Inferior parietal cortex (tissue), 1 donor: Measurements from ENCODE around the gene GOLGA6C.
"Not testable (repeated sequence)": the region's sequence is repeated elsewhere in the genome, so short reads cannot be mapped to it uniquely, and the experiment has no call there.

ENCODE experiments used
- DNase-seq: peaks from one replicate; pipeline ENCODE4 v3.0.0-alpha.2; 2016; ENCODE audit errors: extremely low spot score

GOLGA6C gene

GRCh38 chr15:75258034-75258433 is at the start of gene GOLGA6C:
TSS of gene GOLGA6C (plus strand) at chr15:75258334. CDS start at chr15:75258599, 265 bp downstream.
- not testable (repeated sequence) for DNase-seq

GRCh38 chr15:75208501-75209288 is 49.4 kb upstream of the GOLGA6C start:
- DNase-seq, result no peak

- DNase-seq, result no peak
Measured at GRCh38 chr15:75209289-75209676, 48.9 kb upstream of the GOLGA6C start.

- no peak for DNase-seq
Measured at GRCh38 chr15:75210811-75211230, 47.3 kb upstream of the GOLGA6C start.

DNA sequence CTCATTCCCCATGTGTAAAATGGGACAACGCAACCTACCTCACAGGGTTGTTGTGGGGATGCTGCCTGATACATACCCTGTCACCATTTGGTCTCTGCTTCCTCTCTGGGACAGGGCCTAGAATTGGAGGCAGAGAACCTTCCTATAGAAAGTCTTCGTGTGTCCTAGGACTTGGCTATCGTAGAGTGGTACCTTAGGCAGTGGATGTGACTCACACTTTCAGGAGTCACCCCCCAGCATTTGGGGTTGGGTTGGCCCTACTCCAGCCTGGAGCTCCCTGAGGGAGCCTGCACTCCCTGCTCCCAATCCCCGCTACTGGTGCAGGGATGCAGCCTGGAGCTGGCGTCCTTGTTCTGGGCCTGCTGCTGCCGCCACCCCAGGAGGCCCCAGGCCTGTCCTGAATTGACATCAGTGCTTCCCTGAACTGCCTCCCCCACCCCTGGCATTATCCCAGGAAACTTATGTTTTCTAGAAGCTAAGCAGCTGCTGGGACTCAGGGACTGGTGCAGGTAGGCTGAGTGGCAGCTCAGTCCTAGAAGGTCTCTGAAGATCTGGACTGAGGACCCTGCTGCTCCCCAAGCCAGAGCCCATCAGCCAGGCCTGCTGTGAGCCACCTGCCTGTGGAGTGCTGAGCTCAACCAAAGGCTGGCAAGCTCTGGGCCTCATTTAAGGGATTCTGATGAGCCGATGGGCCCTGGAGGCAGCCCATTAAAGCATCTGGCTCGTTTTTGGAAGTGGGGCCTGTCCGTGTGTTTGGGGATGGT is 46.5 kb upstream of the GOLGA6C start:
- DNase-seq, result no peak

DNA sequence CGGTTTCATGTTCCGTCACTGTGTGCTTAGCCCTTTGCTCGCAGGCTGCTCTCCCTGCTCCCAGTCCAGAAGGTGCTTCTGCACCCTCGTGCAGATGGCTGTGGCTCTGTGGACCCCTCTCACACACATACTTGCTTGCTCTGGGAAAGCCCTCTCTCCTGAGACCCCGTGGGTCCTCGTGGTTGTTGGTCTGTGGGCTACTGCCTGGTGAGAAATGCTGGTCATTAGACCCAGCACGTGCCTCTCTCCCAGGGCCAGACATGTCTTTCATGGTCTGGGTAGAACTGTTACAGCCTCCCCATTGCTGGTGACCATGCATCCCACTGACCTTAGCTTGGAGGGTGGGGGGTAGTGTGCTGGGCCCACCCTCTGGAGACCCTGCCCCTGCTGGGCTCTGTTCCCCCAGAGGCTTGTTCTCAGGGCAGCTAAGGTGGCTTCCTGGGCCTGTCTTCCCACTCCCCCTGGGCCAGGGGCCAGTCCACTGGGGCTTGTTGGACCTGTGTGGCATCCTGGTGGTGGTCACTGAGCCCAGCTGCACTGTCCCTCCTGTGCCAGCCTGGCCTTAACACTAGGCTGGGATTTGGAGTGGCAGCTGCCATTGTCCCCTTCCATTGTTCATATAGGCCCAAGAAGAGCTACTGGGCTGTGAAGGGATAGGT is 45.8 kb upstream of the GOLGA6C start:
- DNase-seq, result no peak

DNA sequence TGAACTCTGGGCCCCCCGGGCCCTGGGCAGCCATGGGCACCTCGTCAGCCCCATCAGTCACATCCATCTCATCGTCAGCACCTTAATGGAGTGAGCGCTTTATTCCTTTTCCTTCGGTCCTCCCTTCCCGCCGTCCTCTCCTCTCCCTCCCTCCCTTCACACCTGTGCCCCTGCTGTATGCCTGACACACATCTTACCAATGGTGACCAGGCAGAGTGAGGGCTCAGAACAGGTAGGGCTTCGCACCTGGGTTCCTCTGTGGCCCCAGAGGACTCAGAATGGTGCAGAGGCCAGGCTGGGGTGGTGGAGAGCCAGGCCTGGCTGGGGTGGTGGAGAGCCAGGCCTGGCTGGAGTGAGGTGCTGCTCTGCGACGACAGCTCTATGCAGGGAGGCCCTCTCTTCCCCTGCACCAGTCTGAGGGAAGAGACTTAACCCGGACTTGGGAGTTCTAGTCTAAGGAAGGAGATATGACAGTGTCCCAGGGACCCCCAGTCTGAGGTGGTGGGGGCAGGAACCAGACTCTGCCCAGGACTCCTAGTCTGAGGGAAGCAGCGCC is 44.8 kb upstream of the GOLGA6C start:
- no peak for DNase-seq

DNA sequence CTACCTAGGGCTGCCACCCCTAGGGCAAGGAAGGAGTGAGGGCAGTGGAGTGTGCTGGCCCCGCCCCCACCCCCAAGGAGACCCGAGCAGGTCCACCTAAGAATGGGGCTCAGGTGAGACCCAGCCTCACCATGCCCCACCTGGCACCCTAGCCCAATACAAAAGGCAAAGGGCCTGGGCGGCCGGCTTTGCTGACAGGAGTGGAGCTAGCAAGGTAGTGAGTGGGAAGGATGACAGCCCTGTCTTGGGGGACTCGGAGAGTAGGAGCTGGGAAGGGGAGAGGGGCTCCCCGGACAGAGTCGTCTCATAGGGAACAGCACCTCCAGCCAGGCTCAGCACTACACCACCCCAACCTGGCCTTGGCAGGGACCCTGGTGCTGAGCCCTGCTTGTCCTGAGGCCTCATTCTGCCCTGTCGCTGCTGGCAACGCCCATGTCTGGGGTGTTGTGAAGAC is 44.3 kb upstream of the GOLGA6C start:
- no peak for DNase-seq

GRCh38 chr15:75214293-75215096 is 43.6 kb upstream of the GOLGA6C start:
- DNase-seq, result no peak

GRCh38 chr15:75215107-75216004 is 42.8 kb upstream of the GOLGA6C start:
- no peak for DNase-seq

DNA sequence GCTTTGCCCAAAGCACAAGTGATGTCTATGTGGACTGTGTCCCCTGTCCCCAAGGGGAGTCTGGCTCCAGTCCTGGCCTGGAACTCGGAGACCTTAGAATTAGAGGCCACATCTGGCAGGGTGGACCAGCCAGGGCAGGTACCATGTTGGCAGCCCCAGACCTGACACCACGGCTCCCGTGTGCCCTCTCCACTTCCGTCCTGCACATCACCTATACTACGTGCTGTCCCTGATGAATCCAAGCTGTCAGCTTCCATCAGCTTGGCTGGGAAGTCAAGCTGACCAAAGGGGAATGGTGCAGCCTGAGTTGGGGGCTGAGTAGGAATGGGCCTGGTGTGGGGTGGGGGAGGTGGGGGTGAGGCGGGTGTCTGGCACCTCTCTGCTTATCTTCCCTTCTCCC is 41.1 kb upstream of the GOLGA6C start:
- no peak for DNase-seq

DNA sequence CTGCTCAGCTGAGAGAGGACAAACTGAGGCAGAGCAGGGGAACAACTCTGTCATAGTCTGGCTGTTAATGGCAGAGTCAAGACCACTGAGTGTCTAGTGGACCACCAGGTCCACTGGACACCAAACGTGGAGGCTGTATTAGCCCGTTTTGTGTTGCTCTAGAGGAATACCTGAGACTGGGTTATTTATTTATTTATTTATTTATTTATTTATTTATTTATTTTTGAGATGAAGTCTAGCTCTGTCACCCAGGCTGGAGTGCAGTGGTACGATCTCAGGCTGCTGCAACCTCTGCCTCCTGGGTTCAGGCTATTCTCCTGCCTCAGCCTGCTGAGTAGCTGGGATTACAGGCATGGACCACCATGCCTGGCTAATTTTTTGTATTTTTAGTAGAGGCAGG is 40.6 kb upstream of the GOLGA6C start:
- DNase-seq, result not testable (repeated sequence)

GRCh38 chr15:75219507-75219929 is 38.6 kb upstream of the GOLGA6C start:
- DNase-seq, result not testable (repeated sequence)

DNA sequence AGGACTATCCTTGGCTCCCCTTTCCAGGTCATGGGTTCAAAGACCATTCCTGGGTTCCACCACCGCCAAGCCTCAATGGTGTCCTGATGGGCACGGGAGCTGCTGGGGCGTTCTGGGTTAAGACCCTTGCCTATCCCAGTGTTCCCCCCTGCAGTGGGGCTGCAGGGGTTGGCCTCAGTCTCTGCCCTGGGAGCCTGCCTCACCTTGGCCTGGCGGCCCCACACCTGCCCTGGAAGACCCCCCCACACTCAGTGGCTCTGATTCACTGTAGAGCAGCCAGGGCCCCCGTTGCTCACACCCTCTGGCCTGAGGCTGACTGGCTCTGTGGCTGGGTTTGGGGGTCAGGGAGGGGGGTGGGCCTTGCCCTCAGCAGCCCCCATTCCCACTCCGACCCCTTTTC is 34.4 kb upstream of the GOLGA6C start:
- no peak for DNase-seq

DNA sequence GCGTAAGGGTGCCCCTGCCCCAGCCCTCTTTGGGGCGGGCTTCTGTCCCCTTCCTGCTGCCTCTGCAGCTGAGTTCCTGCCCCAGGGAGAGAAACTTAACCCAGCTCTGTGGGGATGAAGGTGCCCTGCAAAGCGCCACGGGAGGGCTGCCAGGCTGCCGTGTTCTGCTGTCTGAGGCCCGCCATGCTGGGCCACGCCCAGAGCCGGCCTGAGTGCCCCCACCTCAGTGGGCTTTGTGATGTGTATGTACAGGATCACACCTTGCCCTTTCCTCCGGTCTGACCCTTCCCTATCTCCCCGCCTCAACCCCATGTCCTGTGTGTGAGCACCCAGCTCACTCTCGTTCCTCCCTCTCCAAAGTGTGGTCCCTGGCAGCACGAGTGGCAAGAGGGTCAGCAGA is 33.9 kb upstream of the GOLGA6C start:
- no peak for DNase-seq

DNA sequence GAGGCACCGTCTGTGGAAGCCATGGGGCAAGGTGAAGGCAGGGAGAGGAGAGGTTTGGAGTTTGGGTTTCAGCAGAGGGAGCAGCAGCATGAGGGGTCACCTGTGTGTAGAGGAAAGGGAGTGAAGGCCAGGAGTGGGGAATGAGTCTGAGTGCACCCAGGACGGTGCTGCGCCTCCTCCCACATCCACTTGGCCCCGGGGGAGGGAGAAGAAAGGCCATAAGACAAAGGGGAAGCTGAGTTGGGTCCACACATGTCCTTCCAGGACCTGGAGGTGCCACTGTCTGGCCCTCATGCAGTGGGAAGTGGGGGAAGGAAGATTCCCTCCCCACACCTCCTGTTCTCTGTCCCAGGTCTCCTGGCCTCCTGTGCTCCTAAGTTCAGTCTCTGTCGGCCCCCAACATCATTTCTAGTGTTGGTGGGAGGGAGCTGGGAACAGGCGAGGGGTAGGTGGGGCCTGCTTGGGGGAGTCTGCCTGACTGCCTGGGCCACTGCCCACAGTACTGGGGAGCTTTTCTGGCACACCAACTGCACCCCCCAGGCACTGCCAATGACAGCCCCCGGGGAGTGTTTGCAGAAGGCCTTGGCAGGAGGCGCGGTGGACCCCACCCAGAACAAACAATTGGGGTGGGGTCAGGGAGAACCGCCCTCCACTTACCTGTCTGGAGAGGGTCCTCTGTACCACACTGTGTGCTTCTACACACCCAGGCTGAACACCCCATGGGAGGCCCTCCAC is 32.9 kb upstream of the GOLGA6C start:
- DNase-seq, result not testable (repeated sequence)

- DNase-seq, result no peak
Measured at GRCh38 chr15:75225951-75226732, 32.0 kb upstream of the GOLGA6C start.

- not testable (repeated sequence) for DNase-seq
Measured at GRCh38 chr15:75227112-75227511, 31.0 kb upstream of the GOLGA6C start.
